Breast epithelium (tissue), 4 donors: ENCODE measurements around the gene BORCS5. TPM values are rescaled to one million over a fixed set of nuclear protein-coding genes. Genes with fewer than 3 reads are reported as not detected.

ENCODE experiments used
- DNase-seq, 2 donors: peaks; one replicate each; pipeline ENCODE4 v3.0.0-alpha.2; 2019; ENCODE audit warnings: low spot score in 2 of 2
- H3K27ac ChIP-seq, 2 donors: fragments of 200-600 bp; sonication (generic) in 1 of 2; one replicate each; pipeline ENCODE4 v1.5.1; 2016 to 2019; ENCODE audit warnings: mild to moderate bottlenecking in 1 of 2
- H3K27me3 ChIP-seq, 2 donors: fragments of 200-600 bp; sonication (generic) in 1 of 2; one replicate each; pipeline versions ENCODE4 v1.5.1 to v1.6.0; 2017 to 2019; ENCODE audit warnings: control low read depth in 1 of 2, mild to moderate bottlenecking in 1 of 2
- H3K36me3 ChIP-seq: fragments of 200-600 bp; one replicate; pipeline ENCODE4 v1.5.1; 2019
- H3K4me1 ChIP-seq, 2 donors: fragments of 200-600 bp; sonication (generic); one replicate each; pipeline ENCODE4 v1.5.1; 2016 to 2019; ENCODE audit warnings: control low read depth in 1 of 2
- H3K4me3 ChIP-seq, 3 donors: fragments of 200-600 bp; sonication (generic); 1 replicate in 2 of 3; 2 replicates in 1 of 3; pipeline ENCODE4 v1.5.1; 2016 to 2019; ENCODE audit warnings: mild to moderate bottlenecking in 3 of 3, moderate library complexity in 2 of 3
- H3K9me3 ChIP-seq, 2 donors: fragments of 200-600 bp; sonication (generic) in 1 of 2; one replicate each; pipeline ENCODE4 v1.5.1; 2016 to 2019; ENCODE audit warnings: control low read depth in 1 of 2
- CTCF ChIP-seq, 3 donors: fragments of 450-650 bp; IDR thresholded peaks; one replicate each; pipeline ENCODE4 v1.5.1; 2016 to 2017; ENCODE audit warnings: antibody characterized with exemption in 3 of 3, mild to moderate bottlenecking in 3 of 3, moderate library complexity in 3 of 3
- POLR2A ChIP-seq: fragments of 450-650 bp; IDR thresholded peaks from one replicate; pipeline ENCODE4 v1.6.1; 2016; ENCODE audit warnings: antibody characterized with exemption, mild to moderate bottlenecking, moderate library complexity
- POLR2AphosphoS5 ChIP-seq, 3 donors: sonication (generic); formaldehyde crosslinking; IDR thresholded peaks; one replicate each; pipeline ENCODE4 v1.6.1; 2017; ENCODE audit warnings: antibody characterized with exemption in 3 of 3
- intact Hi-C: fragments of 100-400 bp; cut with DNase I; formaldehyde crosslinking; loops from one replicate; pipeline ENCODE4 v1.15.1; 2023; ENCODE audit warnings: low total_unique reads
- total RNA-seq, 3 donors: library from RNA; depleted of rRNA; stranded (reverse); fragments of >200 nt; gene quantifications; one replicate each; pipeline ENCODE4 v1.1.0, GENCODE V29; 2016

The BORCS5 gene
- total RNA-seq, 3 donors from 2014 or later: 13.5 to 20.3 (median 17.4) TPM

- intact Hi-C loops: no loop called here
- H3K27ac ChIP-seq: no peak overlapping the region
- H3K4me3 ChIP-seq: no peak overlapping the region
- no peak for DNase-seq
- no peaks in the 10 kb centered on the region for H3K36me3 ChIP-seq
- no peaks in the 10 kb centered on the region for H3K4me1 ChIP-seq
- no peaks in the 10 kb centered on the region for H3K27me3 ChIP-seq
- H3K9me3 ChIP-seq: no peaks in the 10 kb centered on the region
- TF ChIP-seq POLR2AphosphoS5 (IDR thresholded peaks at IDR 0.05) (no peak), CTCF (IDR thresholded peaks at IDR 0.05) (no peak)
Measured at GRCh38 chr12:12452326-12452902, 95.5 kb downstream of the BORCS5 start.

GRCh38 chr12:12453635-12454034, 96.8 kb downstream of the BORCS5 start:
- H3K4me1 ChIP-seq: no peaks in the 10 kb centered on the region
- TF ChIP-seq POLR2AphosphoS5 (IDR thresholded peaks at IDR 0.05) (no peak), POLR2A (no peak), CTCF (IDR thresholded peaks at IDR 0.05) (no peak)
- intact Hi-C loops: no loop called here

GRCh38 chr12:12454315-12454714, 97.4 kb downstream of the BORCS5 start:
- Histone ChIP-seq H3K4me3 (no peak overlapping the region), H3K27me3 (no peaks in the 10 kb centered on the region), H3K4me1 (no peaks in the 10 kb centered on the region), H3K27ac (no peak overlapping the region), H3K36me3 (no peaks in the 10 kb centered on the region), H3K9me3 (no peaks in the 10 kb centered on the region)
- TF ChIP-seq POLR2A (no peak), POLR2AphosphoS5 (IDR thresholded peaks at IDR 0.05) (no peak), CTCF (IDR thresholded peaks at IDR 0.05) (no peak)
- DNase-seq: no peak
- intact Hi-C loops: no loop called here

More at GRCh38 chr12:12453635-12454034, 96.8 kb downstream of the BORCS5 start:
- Histone ChIP-seq H3K4me3 (no peak overlapping the region), H3K9me3 (no peaks in the 10 kb centered on the region), H3K27ac (no peak overlapping the region), H3K27me3 (no peaks in the 10 kb centered on the region), H3K36me3 (no peaks in the 10 kb centered on the region)
- no peak for DNase-seq

- no peaks in the 10 kb centered on the region for H3K36me3 ChIP-seq
- TF ChIP-seq POLR2AphosphoS5 (IDR thresholded peaks at IDR 0.05) (no peak), CTCF (IDR thresholded peaks at IDR 0.05) (no peak), POLR2A (no peak)
- no peak for DNase-seq
Measured at GRCh38 chr12:12456637-12457036, 99.8 kb downstream of the BORCS5 start.

GRCh38 chr12:12460935-12461922, 104.4 kb downstream of the BORCS5 start:
- no peak for DNase-seq
- no peaks in the 10 kb centered on the region for H3K4me1 ChIP-seq
- H3K27ac ChIP-seq: no peak overlapping the region
- no peaks in the 10 kb centered on the region for H3K36me3 ChIP-seq
- TF ChIP-seq POLR2A: no peak
- no peak overlapping the region for H3K4me3 ChIP-seq
- H3K9me3 ChIP-seq: no peaks in the 10 kb centered on the region
- no peaks in the 10 kb centered on the region for H3K27me3 ChIP-seq
- intact Hi-C loops: no loop called here

More at GRCh38 chr12:12456637-12457036, 99.8 kb downstream of the BORCS5 start:
- Histone ChIP-seq H3K9me3 (no peaks in the 10 kb centered on the region), H3K27me3 (no peaks in the 10 kb centered on the region), H3K4me3 (no peak overlapping the region), H3K27ac (no peak overlapping the region), H3K4me1 (no peaks in the 10 kb centered on the region)
- intact Hi-C loops: no loop called here
